Endothelial cell of umbilical vein (primary cell): ENCODE measurements around the gene APOBEC3G. TPM values are rescaled to one million over a fixed set of nuclear protein-coding genes. Genes with fewer than 3 reads are reported as not detected.
"Not testable (repeated sequence)": the region's sequence is repeated elsewhere in the genome, so short reads cannot be mapped to it uniquely, and the experiment has no call there.

Experiments
- BruUV-seq: library from RNA; stranded (reverse); fragments of 400-500 nt; replicated peaks from 2 replicates; lab custom pipeline; 2021; lab: Mats Ljungman, UMichigan
- CTCF ChIA-PET: fragments of 300-600, 350-600 bp; sonication (Branson Sonifier 250); formaldehyde crosslinking; loops from one replicate; lab custom pipeline; 2021; ENCODE audit warnings: antibody characterized with exemption, inconsistent platforms; lab: Charles Lee
- POLR2A ChIA-PET: fragments of 300-600, 350-600 bp; sonication (Branson Sonifier 250); formaldehyde crosslinking; loops from one replicate; lab custom pipeline; 2021; ENCODE audit warnings: antibody characterized with exemption, inconsistent platforms; lab: Charles Lee
- DNase-seq: peaks from one replicate; pipeline ENCODE4 v3.0.0-alpha.2; 2011; ENCODE audit warnings: low read depth, low spot score
- FAIRE-seq: peaks from 2 replicates; lab custom pipeline; 2011; peaks lifted over from hg19 to GRCh38; lab: Jason Lieb, UNC
- H2AFZ ChIP-seq: 2 replicates; pipeline ENCODE4 v1.6.0; 2012; ENCODE audit warnings: low read depth, low read length, control low read depth, inconsistent platforms
- H3K27ac ChIP-seq: 2 replicates; pipeline ENCODE4 v1.5.1; 2011; ENCODE audit warnings: low read depth, mild to moderate bottlenecking, control low read depth, low read length, moderate library complexity; ENCODE audit not compliant: insufficient read depth
- H3K27me3 ChIP-seq, 2 experiments: 2 replicates each; pipeline versions ENCODE4 v1.6.0 to v1.6.1; 2011; ENCODE audit warnings: low read length in 2 of 2, mixed read lengths in 1 of 2; ENCODE audit not compliant: control insufficient read depth in 2 of 2, insufficient read depth in 2 of 2
- H3K36me3 ChIP-seq, 2 experiments: 2 replicates in 1 of 2; 3 replicates in 1 of 2; pipeline ENCODE4 v1.5.1; 2011; ENCODE audit warnings: low read length in 2 of 2, mild to moderate bottlenecking in 1 of 2, moderate library complexity in 1 of 2; ENCODE audit not compliant: control insufficient read depth in 2 of 2, insufficient read depth in 2 of 2; ENCODE audit errors: extremely low read depth in 1 of 2
- H3K4me1 ChIP-seq: 3 replicates; pipeline ENCODE4 v1.5.1; 2011; ENCODE audit warnings: mild to moderate bottlenecking, low read length; ENCODE audit not compliant: control insufficient read depth, insufficient read depth; ENCODE audit errors: extremely low read depth
- H3K4me2 ChIP-seq: 2 replicates; pipeline ENCODE4 v1.6.1; 2011; ENCODE audit warnings: low read length, control low read depth, mixed read lengths; ENCODE audit not compliant: insufficient read depth
- H3K4me3 ChIP-seq, 3 experiments: fragments of 200-600 bp in 1 of 3; sonication (generic), shearing (Covaris generic) in 1 of 3; replicated peaks in 1 of 3; 2 replicates each; pipeline ENCODE4 v1.5.1; 2011 to 2016; ENCODE audit warnings: control low read depth in 3 of 3, low read length in 3 of 3, mild to moderate bottlenecking in 2 of 3, inconsistent platforms in 1 of 3, low read depth in 1 of 3, moderate library complexity in 1 of 3; ENCODE audit not compliant: insufficient read depth in 1 of 3
- H3K79me2 ChIP-seq: 2 replicates; pipeline ENCODE4 v1.6.0; 2012; ENCODE audit warnings: low read length, inconsistent platforms; ENCODE audit not compliant: control insufficient read depth, insufficient read depth
- H3K9ac ChIP-seq: replicated peaks from 2 replicates; pipeline ENCODE3; 2011; ENCODE audit warnings: low read length, control low read depth; ENCODE audit not compliant: insufficient read depth; ENCODE audit errors: extremely low read depth
- H3K9me1 ChIP-seq: replicated peaks from 3 replicates; pipeline ENCODE4 v1.6.0; 2011; ENCODE audit warnings: mild to moderate bottlenecking, low read length; ENCODE audit not compliant: control insufficient read depth, insufficient read depth; ENCODE audit errors: extremely low read depth
- H3K9me3 ChIP-seq: replicated peaks from 2 replicates; pipeline ENCODE4 v1.5.1; 2012; ENCODE audit warnings: low read length, inconsistent platforms; ENCODE audit not compliant: control insufficient read depth, insufficient read depth
- H4K20me1 ChIP-seq: replicated peaks from 2 replicates; pipeline ENCODE3; 2011; ENCODE audit warnings: mild to moderate bottlenecking, low read length; ENCODE audit not compliant: control insufficient read depth, insufficient read depth; ENCODE audit errors: extremely low read depth
- EZH2 ChIP-seq: IDR thresholded peaks from 2 replicates; pipeline ENCODE4 v1.6.1; 2012; ENCODE audit warnings: borderline replicate concordance, low read depth, mild to moderate bottlenecking, moderate library complexity, low read length, inconsistent platforms; ENCODE audit not compliant: severe bottlenecking
- FOS ChIP-seq: IDR thresholded peaks from 2 replicates; pipeline ENCODE4 v1.6.1; 2011; ENCODE audit warnings: mild to moderate bottlenecking, low read length, moderate library complexity, borderline replicate concordance; ENCODE audit not compliant: insufficient read depth
- GATA2 ChIP-seq: IDR thresholded peaks from 2 replicates; pipeline ENCODE4 v1.7.0; 2011; ENCODE audit warnings: low read depth, mild to moderate bottlenecking, moderate library complexity, mixed read lengths, low read length; ENCODE audit not compliant: insufficient read length, insufficient read depth
- JUN ChIP-seq: IDR thresholded peaks from 2 replicates; pipeline ENCODE4 v1.6.1; 2011; ENCODE audit warnings: borderline replicate concordance, low read depth; ENCODE audit not compliant: insufficient read length, insufficient read depth
- POLR2A ChIP-seq: IDR thresholded peaks from 2 replicates; pipeline ENCODE4 v1.6.1; 2012; ENCODE audit warnings: low read depth, mild to moderate bottlenecking, control low read depth, low read length
- POLR2AphosphoS5 ChIP-seq: IDR thresholded peaks from 2 replicates; pipeline ENCODE4 v1.6.1; 2012; ENCODE audit warnings: low read depth, mild to moderate bottlenecking, control low read depth, low read length, moderate library complexity; ENCODE audit not compliant: insufficient read depth
- dilution Hi-C: fragments of 300-500 bp; cut with MboI; formaldehyde crosslinking; loops from one replicate; pipeline ENCODE4 v1.15.0; 2019; ENCODE audit warnings: low sequenced_read_pairs; ENCODE audit not compliant: extremely low pct_ligation_motif_present
- intact Hi-C: fragments of 100-400 bp; cut with micrococcal nuclease; formaldehyde crosslinking; loops from one replicate; pipeline ENCODE4 v1.10.0; 2022
- polyA plus RNA-seq, 4 experiments: library from polyadenylated mRNA; depleted of rRNA in 3 of 4; stranded (reverse) in 3 of 4; unstranded in 1 of 4; fragments of >200 nt; gene quantifications; 2 replicates each; pipeline versions ENCODE4 v1.2.1 to v1.2.3, GENCODE V29; 2011 to 2012; ENCODE audit warnings: missing spikeins in 1 of 4
- total RNA-seq: library from RNA; stranded (reverse); gene quantifications from 2 replicates; pipeline ENCODE4 v1.2.3, GENCODE V29; 2021

APOBEC3G gene
- total and polyA plus RNA-seq, 2 donors (not counting 3 experiments of a cell fraction or from before 2014, with no cell fraction given): 3.6 to 5.1 TPM

GRCh38 chr22:39055658-39056057, 21.4 kb upstream of the APOBEC3G start:
- intact Hi-C loops: no loop called here
- FAIRE-seq: no peak

GRCh38 chr22:39061290-39061689, 15.8 kb upstream of the APOBEC3G start:
- DNase-seq, BruUV-seq, H3K27me3 ChIP-seq, H3K4me2 ChIP-seq, POLR2A ChIA-PET, H3K4me1 ChIP-seq, H3K27ac ChIP-seq, intact Hi-C loops, H3K9ac ChIP-seq, H3K36me3 ChIP-seq, H3K9me1 ChIP-seq, dilution Hi-C loops, H3K4me3 ChIP-seq, H2AFZ ChIP-seq, FAIRE-seq, H3K9me3 ChIP-seq, H4K20me1 ChIP-seq, H3K79me2 ChIP-seq, CTCF ChIA-PET: not testable (repeated sequence)

More at GRCh38 chr22:39055658-39056057, 21.4 kb upstream of the APOBEC3G start:
- no peak overlapping the region for H3K4me2 ChIP-seq
- no peaks in the 10 kb centered on the region for H3K79me2 ChIP-seq
- no peaks in the 10 kb centered on the region for H3K4me1 ChIP-seq
- H3K9me3 ChIP-seq: no peaks in the 10 kb centered on the region
- dilution Hi-C loops: no loop called here
- H4K20me1 ChIP-seq: no peaks in the 10 kb centered on the region
- H3K9me1 ChIP-seq: no peaks in the 10 kb centered on the region
- TF ChIP-seq GATA2 (no peak), FOS (no peak), POLR2AphosphoS5 (no peak), EZH2 (no peak), POLR2A (no peak), JUN (no peak)
- H3K36me3 ChIP-seq: no peaks in the 10 kb centered on the region
- BruUV-seq: no TSS peak
- peaks cover 3 to 6% of the 10 kb centered on the region in 2 experiments for H3K27me3 ChIP-seq
- no peak overlapping the region for H2AFZ ChIP-seq
- no peak overlapping the region for H3K27ac ChIP-seq
- no peak overlapping the region for H3K4me3 ChIP-seq
- H3K9ac ChIP-seq: no peak overlapping the region
- DNase-seq: no peak
- CTCF ChIA-PET: interaction anchor here (0.9 kb wide), 1 partner anchor 13 kb away, joined by 3 read pairs; no protein-coding TSS in a partner anchor
- POLR2A ChIA-PET: no interaction called here

GRCh38 chr22:39061951-39062350, 15.1 kb upstream of the APOBEC3G start:
- H3K4me3 ChIP-seq, H3K79me2 ChIP-seq, H3K9ac ChIP-seq, DNase-seq, dilution Hi-C loops, intact Hi-C loops, H3K27me3 ChIP-seq, H3K4me2 ChIP-seq, H3K9me3 ChIP-seq, H2AFZ ChIP-seq, H3K9me1 ChIP-seq, H3K36me3 ChIP-seq, H3K27ac ChIP-seq, H4K20me1 ChIP-seq, H3K4me1 ChIP-seq, FAIRE-seq, BruUV-seq, POLR2A ChIA-PET, CTCF ChIA-PET: not testable (repeated sequence)
